WTC11 (cell line): ENCODE data around the gene UGGT2. TPM values are rescaled to one million over a fixed set of nuclear protein-coding genes. Genes with fewer than 3 reads are reported as not detected.

ENCODE experiments used
- ATAC-seq: fragments of 200-7000 bp; cut with Tn5 transposase; 2 replicates; pipeline ENCODE4 v1.10.0; 2021; ENCODE audit warnings: mild to moderate bottlenecking, moderate library complexity
- Bru-seq: library from RNA; stranded (reverse); fragments of 400-500 nt; gene quantifications from one replicate; lab custom pipeline; 2021; lab: Mats Ljungman, UMichigan
- CTCF ChIA-PET: fragments of 300-600 bp; sonication (Branson Sonifier 250); formaldehyde crosslinking; loops from one replicate; lab custom pipeline; 2021; ENCODE audit warnings: antibody characterized with exemption; lab: Charles Lee
- POLR2A ChIA-PET: fragments of 350-600 bp; sonication (Branson Sonifier 250); formaldehyde crosslinking; loops from one replicate; lab custom pipeline; 2021; ENCODE audit warnings: antibody characterized with exemption; lab: Charles Lee
- DNase-seq: peaks from one replicate; pipeline ENCODE4 v3.0.0; 2021; ENCODE audit warnings: low spot score
- H3K27ac Mint-ChIP-seq: 2 replicates; pipeline ENCODE4 v1.8.0; 2021; ENCODE audit warnings: mixed read lengths
- H3K27me3 Mint-ChIP-seq: 2 replicates; pipeline ENCODE4 v1.8.0; 2021; ENCODE audit warnings: low read depth, mild to moderate bottlenecking, moderate library complexity, mixed read lengths
- H3K36me3 Mint-ChIP-seq: 2 replicates; pipeline ENCODE4 v1.8.0; 2021; ENCODE audit warnings: mixed read lengths
- H3K4me1 Mint-ChIP-seq: 2 replicates; pipeline ENCODE4 v1.8.0; 2022; ENCODE audit warnings: mixed read lengths
- H3K4me3 Mint-ChIP-seq: 2 replicates; pipeline ENCODE4 v1.8.0; 2021; ENCODE audit warnings: mild to moderate bottlenecking, moderate library complexity, mixed read lengths
- H3K9me3 Mint-ChIP-seq: 2 replicates; pipeline ENCODE4 v1.8.0; 2021; ENCODE audit warnings: mixed read lengths
- ATF1 ChIP-seq: sonication (generic); formaldehyde crosslinking; IDR thresholded peaks from 2 replicates; pipeline ENCODE4 v1.8.1; 2023; ENCODE audit warnings: mild to moderate bottlenecking, moderate library complexity, missing genetic modification reagents
- ESRRA ChIP-seq: sonication (generic); formaldehyde crosslinking; IDR thresholded peaks from 2 replicates; pipeline ENCODE4 v1.8.1; 2022; ENCODE audit warnings: mild to moderate bottlenecking, missing genetic modification reagents, borderline replicate concordance
- GABPB1 ChIP-seq: sonication (generic); formaldehyde crosslinking; IDR thresholded peaks from 2 replicates; pipeline ENCODE4 v1.8.1; 2023; ENCODE audit warnings: mild to moderate bottlenecking, missing genetic modification reagents
- GRHL2 ChIP-seq: fragments of 250-450 bp; sonication (Bioruptor Pico); IDR thresholded peaks from 2 replicates; pipeline ENCODE4 v1.8.0; 2022; ENCODE audit warnings: mild to moderate bottlenecking, moderate library complexity; ENCODE audit not compliant: insufficient replicate concordance, severe bottlenecking
- HMGA2 ChIP-seq: fragments of 250-450 bp; sonication (Bioruptor Pico); IDR thresholded peaks from 2 replicates; pipeline ENCODE4 v1.4.0; 2021; ENCODE audit warnings: mild to moderate bottlenecking, moderate library complexity
- KAT7 ChIP-seq: sonication (generic); formaldehyde crosslinking; IDR thresholded peaks from 2 replicates; pipeline ENCODE4 v1.8.1; 2023; ENCODE audit warnings: missing genetic modification reagents, mild to moderate bottlenecking, borderline replicate concordance
- MXD4 ChIP-seq: fragments of 250-450 bp; sonication (Bioruptor Pico); IDR thresholded peaks from 2 replicates; pipeline ENCODE4 v1.8.0; 2021; ENCODE audit warnings: mild to moderate bottlenecking, moderate library complexity, borderline replicate concordance
- NFE2L1 ChIP-seq: sonication (generic); formaldehyde crosslinking; IDR thresholded peaks from 2 replicates; pipeline ENCODE4 v1.8.1; 2023; ENCODE audit warnings: missing genetic modification reagents
- NR2C2 ChIP-seq: sonication (generic); formaldehyde crosslinking; IDR thresholded peaks from 2 replicates; pipeline ENCODE4 v1.8.0; 2022; ENCODE audit warnings: mild to moderate bottlenecking, missing genetic modification reagents
- SMAD3 ChIP-seq: sonication (generic); formaldehyde crosslinking; IDR thresholded peaks from 2 replicates; pipeline ENCODE4 v1.8.0; 2022; ENCODE audit warnings: missing genetic modification reagents, mild to moderate bottlenecking, borderline replicate concordance
- TP53 ChIP-seq: sonication (generic); formaldehyde crosslinking; IDR thresholded peaks from 2 replicates; pipeline ENCODE4 v1.8.1; 2023; ENCODE audit warnings: mild to moderate bottlenecking, missing genetic modification reagents
- ZBTB21 ChIP-seq: sonication (generic); formaldehyde crosslinking; IDR thresholded peaks from 2 replicates; pipeline ENCODE4 v1.8.1; 2023; ENCODE audit warnings: mild to moderate bottlenecking, missing genetic modification reagents, borderline replicate concordance
- ZNF232 ChIP-seq: sonication (generic); formaldehyde crosslinking; IDR thresholded peaks from 2 replicates; pipeline ENCODE4 v1.8.0; 2022; ENCODE audit warnings: mild to moderate bottlenecking, missing genetic modification reagents
- ZNF396 ChIP-seq: fragments of 250-450 bp; sonication (Bioruptor Pico); IDR thresholded peaks from 2 replicates; pipeline ENCODE4 v1.8.0; 2021; ENCODE audit warnings: mild to moderate bottlenecking, moderate library complexity, borderline replicate concordance
- ZNF671 ChIP-seq: fragments of 250-450 bp; sonication (Bioruptor Pico); IDR thresholded peaks from 2 replicates; pipeline ENCODE4 v1.8.0; 2021; ENCODE audit warnings: mild to moderate bottlenecking
- long read RNA-seq, 3 experiments: library from RNA in 1 of 3; library from capped mRNA in 1 of 3; library from polyadenylated mRNA in 1 of 3; unstranded in 2 of 3; stranded (forward) in 1 of 3; transcript quantifications; one replicate each; pipeline ENCODE4 v2.0.0, GENCODE V29; 2021
- total RNA-seq: library from RNA; stranded (reverse); gene quantifications from 3 replicates; pipeline ENCODE4 v1.2.3, GENCODE V29; 2021
- TF ChIP-seq, protein P1 (sequence below): sonication (generic); formaldehyde crosslinking; IDR thresholded peaks from 2 replicates; pipeline ENCODE4 v1.8.1; 2023; ENCODE audit warnings: mild to moderate bottlenecking, missing genetic modification reagents, moderate library complexity
- TF ChIP-seq, protein P2 (sequence below): sonication (generic); formaldehyde crosslinking; IDR thresholded peaks from 2 replicates; pipeline ENCODE4 v1.8.1; 2022; ENCODE audit warnings: mild to moderate bottlenecking, moderate library complexity, missing genetic modification reagents
- TF ChIP-seq, protein P3 (sequence below): sonication (generic); formaldehyde crosslinking; IDR thresholded peaks from 2 replicates; pipeline ENCODE4 v1.8.0; 2023; ENCODE audit warnings: missing genetic modification reagents
- TF ChIP-seq, protein P4 (sequence below): fragments of 250-450 bp; sonication (Bioruptor Pico); IDR thresholded peaks from 2 replicates; pipeline ENCODE4 v1.9.0; 2021; ENCODE audit warnings: mild to moderate bottlenecking, borderline replicate concordance
- TF ChIP-seq, protein P5 (sequence below): fragments of 250-450 bp; sonication (Bioruptor Pico); conservative IDR thresholded peaks from 2 replicates; pipeline ENCODE4 v1.9.0; 2021; ENCODE audit warnings: mild to moderate bottlenecking
- TF ChIP-seq, protein P6 (sequence below): fragments of 250-450 bp; sonication (Bioruptor Pico); IDR thresholded peaks from 2 replicates; pipeline ENCODE4 v1.9.0; 2021; ENCODE audit warnings: mild to moderate bottlenecking

The UGGT2 gene, protein sequence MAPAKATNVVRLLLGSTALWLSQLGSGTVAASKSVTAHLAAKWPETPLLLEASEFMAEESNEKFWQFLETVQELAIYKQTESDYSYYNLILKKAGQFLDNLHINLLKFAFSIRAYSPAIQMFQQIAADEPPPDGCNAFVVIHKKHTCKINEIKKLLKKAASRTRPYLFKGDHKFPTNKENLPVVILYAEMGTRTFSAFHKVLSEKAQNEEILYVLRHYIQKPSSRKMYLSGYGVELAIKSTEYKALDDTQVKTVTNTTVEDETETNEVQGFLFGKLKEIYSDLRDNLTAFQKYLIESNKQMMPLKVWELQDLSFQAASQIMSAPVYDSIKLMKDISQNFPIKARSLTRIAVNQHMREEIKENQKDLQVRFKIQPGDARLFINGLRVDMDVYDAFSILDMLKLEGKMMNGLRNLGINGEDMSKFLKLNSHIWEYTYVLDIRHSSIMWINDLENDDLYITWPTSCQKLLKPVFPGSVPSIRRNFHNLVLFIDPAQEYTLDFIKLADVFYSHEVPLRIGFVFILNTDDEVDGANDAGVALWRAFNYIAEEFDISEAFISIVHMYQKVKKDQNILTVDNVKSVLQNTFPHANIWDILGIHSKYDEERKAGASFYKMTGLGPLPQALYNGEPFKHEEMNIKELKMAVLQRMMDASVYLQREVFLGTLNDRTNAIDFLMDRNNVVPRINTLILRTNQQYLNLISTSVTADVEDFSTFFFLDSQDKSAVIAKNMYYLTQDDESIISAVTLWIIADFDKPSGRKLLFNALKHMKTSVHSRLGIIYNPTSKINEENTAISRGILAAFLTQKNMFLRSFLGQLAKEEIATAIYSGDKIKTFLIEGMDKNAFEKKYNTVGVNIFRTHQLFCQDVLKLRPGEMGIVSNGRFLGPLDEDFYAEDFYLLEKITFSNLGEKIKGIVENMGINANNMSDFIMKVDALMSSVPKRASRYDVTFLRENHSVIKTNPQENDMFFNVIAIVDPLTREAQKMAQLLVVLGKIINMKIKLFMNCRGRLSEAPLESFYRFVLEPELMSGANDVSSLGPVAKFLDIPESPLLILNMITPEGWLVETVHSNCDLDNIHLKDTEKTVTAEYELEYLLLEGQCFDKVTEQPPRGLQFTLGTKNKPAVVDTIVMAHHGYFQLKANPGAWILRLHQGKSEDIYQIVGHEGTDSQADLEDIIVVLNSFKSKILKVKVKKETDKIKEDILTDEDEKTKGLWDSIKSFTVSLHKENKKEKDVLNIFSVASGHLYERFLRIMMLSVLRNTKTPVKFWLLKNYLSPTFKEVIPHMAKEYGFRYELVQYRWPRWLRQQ (N-terminal part only)
- total RNA-seq (31.1 to 32.3 TPM (median 32.0 TPM) in 3 replicates), Bru-seq, nascent RNA (percentile 85 among the genes with signal in this experiment)
- long read RNA-seq, experiment 1, full-length matches to known transcripts, result 36 of 99 reads
- long read RNA-seq, experiment 1, partial matches to known transcripts, result 21 of 99 reads
- long read RNA-seq, experiment 1, other reads (novel, unspliced or antisense), result 42 of 99 reads
- long read RNA-seq, experiment 2, transcript UGGT2-204 (10 exons, 1,547 nt), result major isoform, 6 of 34 reads
- long read RNA-seq, experiment 2, partial matches to known transcripts, result 11 of 34 reads
- long read RNA-seq, experiment 2, other reads (novel, unspliced or antisense), result 15 of 34 reads
- long read RNA-seq, experiment 3, transcript UGGT2-204 (10 exons, 1,547 nt), result major isoform, 13 of 22 reads
- long read RNA-seq, experiment 3, partial matches to known transcripts, result 2 of 22 reads
- long read RNA-seq, experiment 3, other reads (novel, unspliced or antisense), result 6 of 22 reads

DNA sequence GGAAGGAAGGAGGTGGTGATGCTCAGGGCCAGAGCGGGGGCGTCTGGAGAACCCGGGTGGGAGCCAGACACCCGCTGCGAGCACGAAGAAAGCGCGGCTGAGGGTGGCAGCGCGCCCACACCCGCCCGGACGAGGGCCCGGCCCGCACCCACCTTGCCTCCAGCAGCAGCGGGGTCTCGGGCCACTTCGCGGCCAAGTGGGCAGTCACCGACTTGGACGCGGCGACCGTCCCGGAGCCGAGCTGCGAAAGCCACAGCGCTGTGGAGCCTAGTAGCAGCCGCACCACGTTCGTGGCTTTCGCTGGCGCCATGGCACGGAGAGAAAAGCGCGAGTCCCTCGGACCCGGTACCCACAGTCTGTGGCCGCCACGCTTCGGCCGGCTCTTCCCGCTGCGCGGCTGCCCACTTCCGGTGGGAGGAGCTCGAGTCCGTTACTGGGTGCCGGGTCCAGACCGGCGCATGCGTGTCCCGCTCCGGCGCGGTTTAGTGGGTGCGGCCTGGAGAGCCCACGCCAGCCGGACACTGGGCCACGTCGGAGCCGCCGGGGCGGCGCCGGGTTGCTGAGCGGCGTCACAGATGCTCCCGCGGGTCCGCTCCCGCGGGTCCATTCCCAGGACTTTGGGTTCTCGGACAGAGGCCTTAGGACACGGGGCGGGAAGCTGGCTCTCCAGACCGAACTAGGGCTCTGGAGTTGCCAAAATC, at the start of gene UGGT2:
Gene UGGT2, minus strand, starts transcription at position 399 of the 701 bp plus-strand sequence. Its CDS starts 89 bp downstream, at position 310.
- Mint-ChIP-seq H3K4me1 (peaks cover 17% of the 10 kb centered on the region), H3K27me3 (no peaks in the 10 kb centered on the region), H3K9me3 (peaks cover 12% of the 10 kb centered on the region), H3K4me3 (peak within 1 kb of the TSS; percentile 91), H3K27ac (peak within 1 kb of the TSS; percentile 94), H3K36me3 (peaks cover 6% of the 10 kb centered on the region)
- ATAC-seq, result peak; percentile 95
- peak; percentile 80 for DNase-seq
- POLR2A ChIA-PET, result interaction anchor here (0.8 to 1.3 kb wide), 4 partner anchors 12 to 36 kb away, joined by 3 to 5 read pairs (median 3); partner anchors contain the start of gene HS6ST3
- CTCF ChIA-PET, result interaction anchor here (1.1 to 2.2 kb wide), 5 partner anchors 20 to 176 kb away, joined by 4 to 10 read pairs (median 7); no protein-coding TSS in a partner anchor
- TF ChIP-seq, protein P1, sequence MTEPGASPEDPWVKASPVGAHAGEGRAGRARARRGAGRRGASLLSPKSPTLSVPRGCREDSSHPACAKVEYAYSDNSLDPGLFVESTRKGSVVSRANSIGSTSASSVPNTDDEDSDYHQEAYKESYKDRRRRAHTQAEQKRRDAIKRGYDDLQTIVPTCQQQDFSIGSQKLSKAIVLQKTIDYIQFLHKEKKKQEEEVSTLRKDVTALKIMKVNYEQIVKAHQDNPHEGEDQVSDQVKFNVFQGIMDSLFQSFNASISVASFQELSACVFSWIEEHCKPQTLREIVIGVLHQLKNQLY (CRISPR knock-in tag), result no peak
- TF ChIP-seq TP53 (CRISPR knock-in tag) (peak; percentile 78), MXD4 (no peak), GRHL2 (CRISPR knock-in tag) (no peak), HMGA2 (CRISPR knock-in tag) (no peak), SMAD3 (no peak), ZNF396 (no peak), ATF1 (CRISPR knock-in tag) (no peak), ESRRA (CRISPR knock-in tag) (no peak), NFE2L1 (CRISPR knock-in tag) (peak; percentile 78; the same call in 1 of the 2 replicates), GABPB1 (CRISPR knock-in tag) (no peak), ZNF671 (CRISPR knock-in tag) (no peak), KAT7 (CRISPR knock-in tag) (no peak; the same call in 1 of the 2 replicates), ZBTB21 (CRISPR knock-in tag) (peak; percentile 90; the same call in 1 of the 2 replicates), NR2C2 (CRISPR knock-in tag) (no peak), ZNF232 (CRISPR knock-in tag) (no peak)
- TF ChIP-seq, protein P2, sequence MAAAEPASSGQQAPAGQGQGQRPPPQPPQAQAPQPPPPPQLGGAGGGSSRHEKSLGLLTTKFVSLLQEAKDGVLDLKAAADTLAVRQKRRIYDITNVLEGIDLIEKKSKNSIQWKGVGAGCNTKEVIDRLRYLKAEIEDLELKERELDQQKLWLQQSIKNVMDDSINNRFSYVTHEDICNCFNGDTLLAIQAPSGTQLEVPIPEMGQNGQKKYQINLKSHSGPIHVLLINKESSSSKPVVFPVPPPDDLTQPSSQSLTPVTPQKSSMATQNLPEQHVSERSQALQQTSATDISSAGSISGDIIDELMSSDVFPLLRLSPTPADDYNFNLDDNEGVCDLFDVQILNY (CRISPR knock-in tag), result peak; percentile 55; the same call in 1 of the 2 replicates
- TF ChIP-seq, protein P3, sequence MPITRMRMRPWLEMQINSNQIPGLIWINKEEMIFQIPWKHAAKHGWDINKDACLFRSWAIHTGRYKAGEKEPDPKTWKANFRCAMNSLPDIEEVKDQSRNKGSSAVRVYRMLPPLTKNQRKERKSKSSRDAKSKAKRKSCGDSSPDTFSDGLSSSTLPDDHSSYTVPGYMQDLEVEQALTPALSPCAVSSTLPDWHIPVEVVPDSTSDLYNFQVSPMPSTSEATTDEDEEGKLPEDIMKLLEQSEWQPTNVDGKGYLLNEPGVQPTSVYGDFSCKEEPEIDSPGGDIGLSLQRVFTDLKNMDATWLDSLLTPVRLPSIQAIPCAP (CRISPR knock-in tag), result no peak
- TF ChIP-seq, protein P4, sequence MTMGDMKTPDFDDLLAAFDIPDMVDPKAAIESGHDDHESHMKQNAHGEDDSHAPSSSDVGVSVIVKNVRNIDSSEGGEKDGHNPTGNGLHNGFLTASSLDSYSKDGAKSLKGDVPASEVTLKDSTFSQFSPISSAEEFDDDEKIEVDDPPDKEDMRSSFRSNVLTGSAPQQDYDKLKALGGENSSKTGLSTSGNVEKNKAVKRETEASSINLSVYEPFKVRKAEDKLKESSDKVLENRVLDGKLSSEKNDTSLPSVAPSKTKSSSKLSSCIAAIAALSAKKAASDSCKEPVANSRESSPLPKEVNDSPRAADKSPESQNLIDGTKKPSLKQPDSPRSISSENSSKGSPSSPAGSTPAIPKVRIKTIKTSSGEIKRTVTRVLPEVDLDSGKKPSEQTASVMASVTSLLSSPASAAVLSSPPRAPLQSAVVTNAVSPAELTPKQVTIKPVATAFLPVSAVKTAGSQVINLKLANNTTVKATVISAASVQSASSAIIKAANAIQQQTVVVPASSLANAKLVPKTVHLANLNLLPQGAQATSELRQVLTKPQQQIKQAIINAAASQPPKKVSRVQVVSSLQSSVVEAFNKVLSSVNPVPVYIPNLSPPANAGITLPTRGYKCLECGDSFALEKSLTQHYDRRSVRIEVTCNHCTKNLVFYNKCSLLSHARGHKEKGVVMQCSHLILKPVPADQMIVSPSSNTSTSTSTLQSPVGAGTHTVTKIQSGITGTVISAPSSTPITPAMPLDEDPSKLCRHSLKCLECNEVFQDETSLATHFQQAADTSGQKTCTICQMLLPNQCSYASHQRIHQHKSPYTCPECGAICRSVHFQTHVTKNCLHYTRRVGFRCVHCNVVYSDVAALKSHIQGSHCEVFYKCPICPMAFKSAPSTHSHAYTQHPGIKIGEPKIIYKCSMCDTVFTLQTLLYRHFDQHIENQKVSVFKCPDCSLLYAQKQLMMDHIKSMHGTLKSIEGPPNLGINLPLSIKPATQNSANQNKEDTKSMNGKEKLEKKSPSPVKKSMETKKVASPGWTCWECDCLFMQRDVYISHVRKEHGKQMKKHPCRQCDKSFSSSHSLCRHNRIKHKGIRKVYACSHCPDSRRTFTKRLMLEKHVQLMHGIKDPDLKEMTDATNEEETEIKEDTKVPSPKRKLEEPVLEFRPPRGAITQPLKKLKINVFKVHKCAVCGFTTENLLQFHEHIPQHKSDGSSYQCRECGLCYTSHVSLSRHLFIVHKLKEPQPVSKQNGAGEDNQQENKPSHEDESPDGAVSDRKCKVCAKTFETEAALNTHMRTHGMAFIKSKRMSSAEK (CRISPR knock-in tag), result no peak
- TF ChIP-seq, protein P5, sequence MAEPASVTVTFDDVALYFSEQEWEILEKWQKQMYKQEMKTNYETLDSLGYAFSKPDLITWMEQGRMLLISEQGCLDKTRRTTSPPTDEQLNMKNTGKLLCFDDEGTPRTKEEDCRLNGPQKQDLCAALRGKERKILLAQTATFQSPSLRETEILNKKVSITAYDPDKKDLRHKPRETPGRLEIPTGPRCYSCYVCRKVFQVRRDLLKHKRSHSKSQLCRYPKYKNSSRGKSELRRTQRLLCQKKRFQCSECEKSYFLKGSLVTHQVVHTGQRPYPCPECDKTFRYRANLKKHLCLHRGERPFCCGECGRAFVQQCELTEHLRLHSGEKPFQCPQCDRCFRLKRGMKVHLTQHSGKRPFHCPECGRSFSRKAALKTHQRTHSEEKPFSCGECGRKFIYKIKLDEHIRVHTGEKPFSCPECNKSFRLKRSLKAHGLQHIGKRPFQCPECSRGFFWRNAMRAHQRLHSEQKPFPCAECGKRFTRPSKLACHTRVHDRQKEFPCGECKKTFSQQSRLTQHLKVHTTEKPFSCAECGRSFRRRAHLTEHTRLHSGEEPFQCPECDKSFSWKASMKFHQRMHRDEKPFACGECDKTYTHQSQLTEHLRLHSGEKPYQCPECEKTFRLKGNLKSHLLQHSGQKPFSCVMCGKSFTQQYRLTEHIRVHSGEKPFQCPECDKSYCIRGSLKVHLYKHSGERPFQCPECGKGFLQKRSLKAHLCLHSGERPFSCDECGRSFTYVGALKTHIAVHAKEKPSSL, result no peak
- TF ChIP-seq, protein P6, sequence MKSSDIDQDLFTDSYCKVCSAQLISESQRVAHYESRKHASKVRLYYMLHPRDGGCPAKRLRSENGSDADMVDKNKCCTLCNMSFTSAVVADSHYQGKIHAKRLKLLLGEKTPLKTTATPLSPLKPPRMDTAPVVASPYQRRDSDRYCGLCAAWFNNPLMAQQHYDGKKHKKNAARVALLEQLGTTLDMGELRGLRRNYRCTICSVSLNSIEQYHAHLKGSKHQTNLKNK (CRISPR knock-in tag), result no peak
